Measurements from ENCODE around the gene DEFB108B.
A peak's percentile ranks its signal among the peaks of the same experiment; 100 is the strongest.
"Not testable (repeated sequence)": the region's sequence is repeated elsewhere in the genome, so short reads cannot be mapped to it uniquely, and the experiment has no call there.

The DEFB108B gene

GRCh38 chr11:71821539-71821938, 11.5 kb upstream of the DEFB108B start:
- not testable (repeated sequence) for DNase-seq

- not testable (repeated sequence) for DNase-seq
Observed at GRCh38 chr11:71829247-71829646, 3.8 kb upstream of the DEFB108B start.

- DNase-seq: not testable (repeated sequence)
Observed at GRCh38 chr11:71829686-71830085, 3.3 kb upstream of the DEFB108B start.

- DNase-seq: not testable (repeated sequence)
Observed at GRCh38 chr11:71842720-71843119, 9.7 kb downstream of the DEFB108B start.

GRCh38 chr11:71843355-71843754, 10.4 kb downstream of the DEFB108B start:
- not testable (repeated sequence) for DNase-seq

- no peak for DNase-seq
Observed at GRCh38 chr11:71843858-71844257, 10.9 kb downstream of the DEFB108B start.

GRCh38 chr11:71853895-71854294, 20.9 kb downstream of the DEFB108B start:
- DNase-seq: not testable (repeated sequence)

GRCh38 chr11:71855880-71856279, 22.9 kb downstream of the DEFB108B start:
- DNase-seq: not testable (repeated sequence)

- DNase-seq: not testable (repeated sequence)
Observed at GRCh38 chr11:71860835-71861234, 27.8 kb downstream of the DEFB108B start.

GRCh38 chr11:71863978-71864627, 31.1 kb downstream of the DEFB108B start:
- peak; percentile 59 for DNase-seq

GRCh38 chr11:71867209-71867608, 34.2 kb downstream of the DEFB108B start:
- not testable (repeated sequence) for DNase-seq

GRCh38 chr11:71869931-71870330, 36.9 kb downstream of the DEFB108B start:
- not testable (repeated sequence) for DNase-seq

GRCh38 chr11:71870661-71871060, 37.7 kb downstream of the DEFB108B start:
- not testable (repeated sequence) for DNase-seq

- peak; percentile 39 for DNase-seq
Observed at GRCh38 chr11:71876262-71876661, 43.3 kb downstream of the DEFB108B start.

- DNase-seq: not testable (repeated sequence)
Observed at GRCh38 chr11:71878059-71878458, 45.1 kb downstream of the DEFB108B start, which contains the start of gene DEFB131B. DEFB131B (plus strand) TSS chr11:71878453; CDS start chr11:71878453, 0 bp downstream.

GRCh38 chr11:71885806-71886205, 52.8 kb downstream of the DEFB108B start:
- not testable (repeated sequence) for DNase-seq

Measured in COR-L47 (cell line).